Right atrium auricular region (tissue), 2 donors: Measurements from ENCODE around the gene TRAF2. TPM values are rescaled to one million over a fixed set of nuclear protein-coding genes. Genes with fewer than 3 reads are reported as not detected.

ENCODE experiments used
- DNase-seq: peaks from one replicate; pipeline ENCODE4 v3.0.0-alpha.2; 2019; ENCODE audit warnings: low spot score
- H3K27ac ChIP-seq, 2 donors: fragments of 200-600 bp; sonication (generic); 1 replicate in 1 of 2; 2 replicates in 1 of 2; pipeline ENCODE4 v1.5.1; 2016 to 2019
- H3K27me3 ChIP-seq, 2 donors: fragments of 200-600 bp; sonication (generic); one replicate each; pipeline versions ENCODE4 v1.5.1 to v1.6.0; 2017 to 2019
- H3K36me3 ChIP-seq: fragments of 200-600 bp; sonication (generic); one replicate; pipeline ENCODE4 v1.5.1; 2016
- H3K4me1 ChIP-seq, 2 donors: fragments of 200-600 bp; sonication (generic); one replicate each; pipeline versions ENCODE4 v1.5.1 to v1.6.0; 2017 to 2019
- H3K4me3 ChIP-seq, 2 donors: fragments of 200-600 bp; sonication (generic); 1 replicate in 1 of 2; 2 replicates in 1 of 2; pipeline ENCODE4 v1.5.1; 2017 to 2019; ENCODE audit warnings: mild to moderate bottlenecking in 1 of 2, moderate library complexity in 1 of 2
- H3K9me3 ChIP-seq, 2 donors: fragments of 200-600 bp; sonication (generic); one replicate each; pipeline ENCODE4 v1.5.1; 2019
- total RNA-seq, 2 donors: library from RNA; depleted of rRNA; stranded (reverse); fragments of >200 nt; gene quantifications; one replicate each; pipeline ENCODE4 v1.1.0, GENCODE V29; 2016
- TF ChIP-seq, protein P1 (sequence below), 2 donors: fragments of 200-600 bp; sonication (generic); IDR thresholded peaks; one replicate each; pipeline ENCODE4 v1.5.1; 2019; ENCODE audit warnings: antibody characterized with exemption in 2 of 2

The TRAF2 gene
- total RNA-seq, 2 donors from 2014 or later = 1.9 to 4.1 TPM

- H3K27ac ChIP-seq = peak overlapping the region in 1 of 2 donors; percentile 72
- H3K9me3 ChIP-seq = no peaks in the 10 kb centered on the region
- TF ChIP-seq, protein P1, sequence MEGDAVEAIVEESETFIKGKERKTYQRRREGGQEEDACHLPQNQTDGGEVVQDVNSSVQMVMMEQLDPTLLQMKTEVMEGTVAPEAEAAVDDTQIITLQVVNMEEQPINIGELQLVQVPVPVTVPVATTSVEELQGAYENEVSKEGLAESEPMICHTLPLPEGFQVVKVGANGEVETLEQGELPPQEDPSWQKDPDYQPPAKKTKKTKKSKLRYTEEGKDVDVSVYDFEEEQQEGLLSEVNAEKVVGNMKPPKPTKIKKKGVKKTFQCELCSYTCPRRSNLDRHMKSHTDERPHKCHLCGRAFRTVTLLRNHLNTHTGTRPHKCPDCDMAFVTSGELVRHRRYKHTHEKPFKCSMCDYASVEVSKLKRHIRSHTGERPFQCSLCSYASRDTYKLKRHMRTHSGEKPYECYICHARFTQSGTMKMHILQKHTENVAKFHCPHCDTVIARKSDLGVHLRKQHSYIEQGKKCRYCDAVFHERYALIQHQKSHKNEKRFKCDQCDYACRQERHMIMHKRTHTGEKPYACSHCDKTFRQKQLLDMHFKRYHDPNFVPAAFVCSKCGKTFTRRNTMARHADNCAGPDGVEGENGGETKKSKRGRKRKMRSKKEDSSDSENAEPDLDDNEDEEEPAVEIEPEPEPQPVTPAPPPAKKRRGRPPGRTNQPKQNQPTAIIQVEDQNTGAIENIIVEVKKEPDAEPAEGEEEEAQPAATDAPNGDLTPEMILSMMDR (IDR thresholded peaks at IDR 0.05) = no peak
- no peak for DNase-seq
- H3K4me3 ChIP-seq = no peak overlapping the region
- peaks cover 31% of the 10 kb centered on the region for H3K36me3 ChIP-seq
- H3K4me1 ChIP-seq = peaks cover 0 to 24% of the 10 kb centered on the region in 2 donors
- no peaks in the 10 kb centered on the region for H3K27me3 ChIP-seq
Observed at GRCh38 chr9:136920069-136920468, 33.8 kb downstream of the TRAF2 start.

DNA sequence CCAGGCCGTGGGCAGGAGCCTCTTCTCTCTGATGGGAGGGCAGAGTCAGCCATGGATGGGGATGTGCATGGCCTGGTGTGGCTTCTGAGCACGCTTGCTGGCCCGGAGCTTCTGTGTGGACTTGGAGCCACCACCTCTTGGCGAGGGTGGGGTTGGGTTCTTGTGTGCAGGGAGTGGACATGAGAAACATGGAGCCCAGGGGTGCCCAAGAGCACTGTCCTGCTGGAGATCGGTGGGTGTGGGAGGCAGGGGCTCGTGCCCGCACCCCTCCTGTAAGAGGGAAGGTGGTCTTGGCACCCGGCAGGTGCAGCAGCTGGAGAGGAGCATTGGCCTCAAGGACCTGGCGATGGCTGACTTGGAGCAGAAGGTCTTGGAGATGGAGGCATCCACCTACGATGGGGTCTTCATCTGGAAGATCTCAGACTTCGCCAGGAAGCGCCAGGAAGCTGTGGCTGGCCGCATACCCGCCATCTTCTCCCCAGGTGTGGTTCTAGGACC is 34.5 kb downstream of the TRAF2 start:
- Histone ChIP-seq H3K27me3 (no peaks in the 10 kb centered on the region), H3K4me1 (peaks cover 0 to 31% of the 10 kb centered on the region in 2 donors), H3K4me3 (no peak overlapping the region), H3K27ac (peak overlapping the region; percentile 72), H3K9me3 (no peaks in the 10 kb centered on the region), H3K36me3 (peaks cover 34% of the 10 kb centered on the region)
- TF ChIP-seq, protein P1 (IDR thresholded peaks at IDR 0.05) = no peak
- no peak for DNase-seq

- Histone ChIP-seq H3K27ac (peak overlapping the region; percentile 72), H3K36me3 (peaks cover 37% of the 10 kb centered on the region)
Observed at GRCh38 chr9:136921307-136921706, 35.0 kb downstream of the TRAF2 start.

DNA sequence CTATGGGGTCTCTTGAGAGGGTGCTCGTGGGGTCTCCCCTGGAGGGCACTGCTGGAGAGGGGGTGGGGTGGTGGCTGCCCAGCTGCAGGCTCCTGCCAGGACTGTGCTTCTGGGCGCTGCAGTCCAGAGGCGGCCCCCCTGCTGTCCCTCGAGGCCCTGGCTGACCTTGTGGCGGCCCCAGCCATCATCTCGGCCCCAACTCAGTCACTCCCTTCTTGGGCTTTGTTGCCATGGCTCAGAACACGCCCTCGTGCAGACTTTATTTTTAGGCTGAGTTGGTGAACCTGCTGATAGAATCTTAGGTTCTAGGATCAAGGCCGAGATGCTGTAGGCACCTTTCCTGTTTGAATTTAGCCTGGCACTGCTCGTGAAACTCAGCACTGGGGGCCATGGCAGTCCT is 35.4 kb downstream of the TRAF2 start:
- H3K9me3 ChIP-seq = no peaks in the 10 kb centered on the region
- H3K36me3 ChIP-seq = peaks cover 33% of the 10 kb centered on the region
- no peak overlapping the region for H3K4me3 ChIP-seq
- H3K27ac ChIP-seq = peak overlapping the region; percentile 72
- TF ChIP-seq, protein P1 (IDR thresholded peaks at IDR 0.05) = no peak
- H3K4me1 ChIP-seq = peaks cover 0 to 38% of the 10 kb centered on the region in 2 donors
- H3K27me3 ChIP-seq = no peaks in the 10 kb centered on the region
- no peak for DNase-seq

More at GRCh38 chr9:136921307-136921706, 35.0 kb downstream of the TRAF2 start:
- Histone ChIP-seq H3K9me3 (no peaks in the 10 kb centered on the region), H3K4me1 (peaks cover 0 to 37% of the 10 kb centered on the region in 2 donors), H3K4me3 (no peak overlapping the region), H3K27me3 (no peaks in the 10 kb centered on the region)
- TF ChIP-seq, protein P1 (IDR thresholded peaks at IDR 0.05) = no peak
- no peak for DNase-seq

DNA sequence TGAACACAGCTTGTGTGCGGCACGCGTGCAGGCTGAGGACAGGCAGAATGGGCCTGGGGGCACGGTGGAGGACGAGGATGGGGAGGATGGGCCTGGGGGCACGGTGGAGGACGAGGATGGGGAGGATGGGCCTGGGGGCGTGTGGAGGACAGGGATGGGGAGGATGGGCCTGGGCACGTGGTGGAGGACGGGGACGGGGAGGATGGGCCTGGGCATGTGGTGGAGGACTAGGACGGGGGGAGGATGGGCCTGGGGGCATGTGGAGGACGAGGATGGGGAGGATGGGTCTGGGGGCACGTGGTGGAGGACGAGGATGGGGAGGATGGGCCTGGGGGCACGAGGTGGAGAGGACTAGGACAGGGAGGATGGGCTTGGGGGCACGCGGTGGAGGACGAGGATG is 36.2 kb downstream of the TRAF2 start:
- DNase-seq = no peak
- H3K27ac ChIP-seq = peak overlapping the region; percentile 72
- peaks cover 25% of the 10 kb centered on the region for H3K36me3 ChIP-seq
- H3K27me3 ChIP-seq = no peaks in the 10 kb centered on the region
- TF ChIP-seq, protein P1 (IDR thresholded peaks at IDR 0.05) = no peak
- no peak overlapping the region for H3K4me3 ChIP-seq
- H3K4me1 ChIP-seq = peaks cover 0 to 43% of the 10 kb centered on the region in 2 donors
- no peaks in the 10 kb centered on the region for H3K9me3 ChIP-seq

DNA sequence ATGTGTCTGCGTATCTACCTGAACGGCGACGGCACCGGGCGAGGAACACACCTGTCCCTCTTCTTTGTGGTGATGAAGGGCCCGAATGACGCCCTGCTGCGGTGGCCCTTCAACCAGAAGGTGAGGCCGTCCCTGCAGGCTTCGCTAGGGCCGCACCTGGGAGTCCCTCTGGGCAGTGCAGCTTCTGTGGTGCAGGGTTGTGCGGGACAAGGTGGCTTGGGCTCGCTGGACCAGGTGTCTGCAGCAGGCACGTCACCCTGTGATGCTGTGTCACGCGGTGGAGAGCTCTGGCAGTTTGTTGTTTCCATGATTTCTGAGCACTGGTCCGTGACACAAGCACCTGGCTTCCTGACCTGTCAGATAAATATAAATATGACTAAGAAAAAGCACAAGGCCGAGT is 37.6 kb downstream of the TRAF2 start:
- H3K9me3 ChIP-seq = no peaks in the 10 kb centered on the region
- H3K36me3 ChIP-seq = peaks cover 22% of the 10 kb centered on the region
- peak overlapping the region in 1 of 2 donors; percentile 13 for H3K27ac ChIP-seq
- TF ChIP-seq, protein P1 (IDR thresholded peaks at IDR 0.05) = no peak
- DNase-seq = no peak
- no peaks in the 10 kb centered on the region for H3K27me3 ChIP-seq
- no peak overlapping the region for H3K4me3 ChIP-seq
- peaks cover 0 to 57% of the 10 kb centered on the region in 2 donors for H3K4me1 ChIP-seq
